Hair follicular keratinocyte (primary cell): ENCODE measurements around the gene TLNRD1. TPM values are rescaled to one million over a fixed set of nuclear protein-coding genes. Genes with fewer than 3 reads are reported as not detected.

Experiments
- total RNA-seq: library from RNA; depleted of rRNA; stranded (reverse); fragments of >200 nt; gene quantifications from 2 replicates; pipeline ENCODE4 v1.2.3, GENCODE V29; 2015

The TLNRD1 gene
- 24.0 and 28.1 TPM in 2 replicates for total RNA-seq

DNA sequence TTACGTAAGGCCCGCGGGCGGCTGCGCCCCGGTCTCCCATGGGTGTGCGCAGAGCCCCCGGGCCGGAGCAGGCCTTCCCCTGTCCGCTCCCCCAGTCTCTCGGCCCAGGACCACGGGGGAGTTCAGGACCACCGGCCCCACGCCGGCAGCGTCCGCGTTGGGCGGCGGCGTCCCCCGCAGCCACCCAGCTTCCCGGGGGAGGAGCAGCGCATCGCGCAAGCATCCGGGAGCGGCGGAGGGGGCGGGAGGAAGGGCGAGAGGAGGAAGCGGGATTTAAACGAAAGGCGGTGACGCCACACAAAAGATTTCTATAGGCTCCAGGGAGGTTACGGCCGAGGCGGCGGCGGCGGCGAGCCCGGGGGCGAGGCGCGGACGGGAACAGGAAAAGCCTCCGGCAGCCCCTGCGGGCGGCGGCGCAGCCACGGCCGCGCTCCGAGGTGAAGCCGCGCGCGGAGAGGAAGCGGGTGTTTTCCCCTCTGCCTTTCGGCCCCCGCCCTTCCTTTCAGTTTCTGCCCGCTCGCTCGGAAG is at the start of gene TLNRD1:
TLNRD1 (plus strand) TSS at position 300 of the 528 bp plus-strand sequence. CDS start 1,349 bp downstream, outside the sequence.

DNA sequence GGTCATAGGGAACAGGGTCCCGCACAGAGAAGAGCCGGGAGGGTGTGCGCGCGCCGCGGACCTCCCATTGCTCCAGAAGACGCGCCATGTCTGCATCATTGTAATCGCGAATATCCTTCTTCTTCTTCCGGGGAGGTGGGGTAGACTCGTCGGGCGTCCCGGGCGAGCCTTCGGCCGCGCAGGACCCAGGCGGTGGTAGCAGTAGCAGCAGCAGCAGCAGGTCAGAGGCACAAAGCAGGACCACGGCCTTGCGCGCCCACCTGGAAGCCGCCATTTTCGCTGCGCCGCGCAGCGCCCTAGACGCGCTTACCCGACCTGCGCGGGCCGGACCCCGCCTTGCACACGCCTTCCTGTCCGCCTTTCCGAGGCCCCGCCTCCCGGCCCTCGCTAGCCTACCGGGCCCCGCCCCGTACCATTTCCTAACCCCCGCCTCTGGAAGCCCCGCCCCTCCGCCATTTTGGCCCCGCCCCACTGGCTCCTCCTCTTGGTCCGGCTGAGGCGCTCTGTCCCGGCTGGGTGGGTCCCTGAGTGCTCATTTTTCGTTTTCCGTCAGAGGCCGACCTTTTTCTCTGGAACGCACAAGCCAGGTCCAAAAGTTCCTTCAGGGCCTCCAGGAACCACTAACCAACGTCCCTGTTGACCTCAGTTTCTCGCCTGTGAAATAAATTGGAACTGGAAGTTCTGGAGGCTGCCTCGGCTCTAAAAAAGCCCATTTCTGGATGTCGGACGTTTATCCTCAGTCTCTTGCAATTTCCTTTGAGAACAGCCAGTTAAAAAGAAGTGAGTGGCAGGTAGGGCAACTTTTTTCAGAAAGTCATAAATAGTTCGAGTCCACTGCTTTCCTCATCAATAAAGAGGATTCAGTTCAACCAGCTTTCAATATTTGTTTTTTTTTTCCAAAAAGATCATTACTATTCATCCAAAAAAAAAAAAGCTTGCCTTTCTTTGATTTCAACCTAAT is 10.9 kb upstream of the TLNRD1 start, which contains the start of gene MESD:
MESD (minus strand) TSS at position 302 of the 961 bp plus-strand sequence; CDS start at position 274, 28 bp downstream.

Other genes with a start within 250 kb of the TLNRD1 start
- gene CEMIP, start 221.6 kb upstream of the TLNRD1 start, total RNA-seq: 0.39 and 1.1 TPM in 2 replicates
- 22.7 and 28.3 TPM in 2 replicates for gene MESD, start 11.1 kb upstream of the TLNRD1 start, total RNA-seq
- not detected in 2 replicates for gene CFAP161, start 133.3 kb downstream of the TLNRD1 start, total RNA-seq
- gene IL16, start 196.0 kb downstream of the TLNRD1 start, total RNA-seq: not detected in 2 replicates